Measurements from ENCODE around the gene CMSS1.
A peak's percentile ranks its signal among the peaks of the same experiment; 100 is the strongest.

CMSS1 gene

GRCh38 chr3:100075196-100075595 is 257.5 kb downstream of the CMSS1 start:
- TF ChIP-seq EZH2phosphoT487 (IDR thresholded peaks at IDR 0.05; ENCODE audit: borderline replicate concordance) (no peak), CTCF (conservative IDR thresholded peaks at IDR 0.05; ENCODE audit: low read length) (no peak)
- Histone ChIP-seq H3K4me2 (ENCODE audit: low read depth, low read length, poor library complexity, severe bottlenecking) (no peak overlapping the region), H3K9ac (ENCODE audit: low read depth, low read length, poor library complexity, severe bottlenecking) (no peak overlapping the region), H3K27me3 (ENCODE audit: insufficient read depth, low read length, poor library complexity, severe bottlenecking) (no peaks in the 10 kb centered on the region), H3K9me2 (replicated peaks; ENCODE audit: low read depth, low read length) (no peaks in the 10 kb centered on the region), H3K9me3 (ENCODE audit: insufficient read depth, low read depth, low read length) (no peaks in the 10 kb centered on the region), H3K79me2 (ENCODE audit: insufficient read depth, low read length) (no peaks in the 10 kb centered on the region), H2AFZ (ENCODE audit: low read length) (no peak overlapping the region), H3F3A (ENCODE audit: low read depth) (peaks cover 7% of the 10 kb centered on the region; the same call in 1 of the 2 replicates), H3K4me1 (ENCODE audit: insufficient read depth, low read length, poor library complexity, severe bottlenecking) (peaks cover 60% of the 10 kb centered on the region), H3K4me3 (ENCODE audit: low read length, poor library complexity, severe bottlenecking) (no peak overlapping the region), H4K20me1 (ENCODE audit: insufficient read depth, low read length, poor library complexity, severe bottlenecking) (no peaks in the 10 kb centered on the region), H3K36me3 (ENCODE audit: insufficient read depth, low read length) (no peaks in the 10 kb centered on the region)

GRCh38 chr3:100075851-100076730 is 258.4 kb downstream of the CMSS1 start:
- H3K9me3 ChIP-seq (ENCODE audit: insufficient read depth, low read depth, low read length), result no peaks in the 10 kb centered on the region
- no peak overlapping the region for H2AFZ ChIP-seq (ENCODE audit: low read length)
- H4K20me1 ChIP-seq (ENCODE audit: insufficient read depth, low read length, poor library complexity, severe bottlenecking), result no peaks in the 10 kb centered on the region
- TF ChIP-seq CTCF (conservative IDR thresholded peaks at IDR 0.05; ENCODE audit: low read length), result no peak
- TF ChIP-seq EZH2phosphoT487 (IDR thresholded peaks at IDR 0.05; ENCODE audit: borderline replicate concordance), result no peak
- H3K4me1 ChIP-seq (ENCODE audit: insufficient read depth, low read length, poor library complexity, severe bottlenecking), result peaks cover 51% of the 10 kb centered on the region
- H3K36me3 ChIP-seq (ENCODE audit: insufficient read depth, low read length), result no peaks in the 10 kb centered on the region
- H3K79me2 ChIP-seq (ENCODE audit: insufficient read depth, low read length), result no peaks in the 10 kb centered on the region
- no peaks in the 10 kb centered on the region; the same call in 1 of the 2 replicates for H3K9me2 ChIP-seq (replicated peaks; ENCODE audit: low read depth, low read length)
- no peak overlapping the region for H3K4me3 ChIP-seq (ENCODE audit: low read length, poor library complexity, severe bottlenecking)
- H3F3A ChIP-seq (ENCODE audit: low read depth), result peaks cover 7% of the 10 kb centered on the region; the same call in 1 of the 2 replicates
- peak overlapping the region; percentile 6 for H3K4me2 ChIP-seq (ENCODE audit: low read depth, low read length, poor library complexity, severe bottlenecking)
- H3K27me3 ChIP-seq (ENCODE audit: insufficient read depth, low read length, poor library complexity, severe bottlenecking), result no peaks in the 10 kb centered on the region
- no peak overlapping the region for H3K9ac ChIP-seq (ENCODE audit: low read depth, low read length, poor library complexity, severe bottlenecking)

GRCh38 chr3:100076731-100077529 is 259.3 kb downstream of the CMSS1 start:
- Histone ChIP-seq H3K79me2 (ENCODE audit: insufficient read depth, low read length) (no peaks in the 10 kb centered on the region), H3K9me3 (ENCODE audit: insufficient read depth, low read depth, low read length) (no peaks in the 10 kb centered on the region), H3K9me2 (replicated peaks; ENCODE audit: low read depth, low read length) (no peaks in the 10 kb centered on the region; the same call in 1 of the 2 replicates), H3K4me2 (ENCODE audit: low read depth, low read length, poor library complexity, severe bottlenecking) (no peak overlapping the region), H3F3A (ENCODE audit: low read depth) (peaks cover 7% of the 10 kb centered on the region; the same call in 1 of the 2 replicates), H3K36me3 (ENCODE audit: insufficient read depth, low read length) (no peaks in the 10 kb centered on the region), H3K4me3 (ENCODE audit: low read length, poor library complexity, severe bottlenecking) (no peak overlapping the region), H3K4me1 (ENCODE audit: insufficient read depth, low read length, poor library complexity, severe bottlenecking) (peaks cover 43% of the 10 kb centered on the region), H2AFZ (ENCODE audit: low read length) (no peak overlapping the region), H3K27me3 (ENCODE audit: insufficient read depth, low read length, poor library complexity, severe bottlenecking) (no peaks in the 10 kb centered on the region), H3K9ac (ENCODE audit: low read depth, low read length, poor library complexity, severe bottlenecking) (no peak overlapping the region), H4K20me1 (ENCODE audit: insufficient read depth, low read length, poor library complexity, severe bottlenecking) (no peaks in the 10 kb centered on the region)
- TF ChIP-seq CTCF (conservative IDR thresholded peaks at IDR 0.05; ENCODE audit: low read length), result no peak
- no peak for TF ChIP-seq EZH2phosphoT487 (IDR thresholded peaks at IDR 0.05; ENCODE audit: borderline replicate concordance)

All from Loucy (cell line).